Hepatic stellate cell (primary cell): Measurements from ENCODE around the gene CNTN1.

ENCODE experiments used
- DNase-seq: peaks from one replicate; pipeline ENCODE4 v3.0.0; 2011; ENCODE audit warnings: low spot score

CNTN1 gene

DNA sequence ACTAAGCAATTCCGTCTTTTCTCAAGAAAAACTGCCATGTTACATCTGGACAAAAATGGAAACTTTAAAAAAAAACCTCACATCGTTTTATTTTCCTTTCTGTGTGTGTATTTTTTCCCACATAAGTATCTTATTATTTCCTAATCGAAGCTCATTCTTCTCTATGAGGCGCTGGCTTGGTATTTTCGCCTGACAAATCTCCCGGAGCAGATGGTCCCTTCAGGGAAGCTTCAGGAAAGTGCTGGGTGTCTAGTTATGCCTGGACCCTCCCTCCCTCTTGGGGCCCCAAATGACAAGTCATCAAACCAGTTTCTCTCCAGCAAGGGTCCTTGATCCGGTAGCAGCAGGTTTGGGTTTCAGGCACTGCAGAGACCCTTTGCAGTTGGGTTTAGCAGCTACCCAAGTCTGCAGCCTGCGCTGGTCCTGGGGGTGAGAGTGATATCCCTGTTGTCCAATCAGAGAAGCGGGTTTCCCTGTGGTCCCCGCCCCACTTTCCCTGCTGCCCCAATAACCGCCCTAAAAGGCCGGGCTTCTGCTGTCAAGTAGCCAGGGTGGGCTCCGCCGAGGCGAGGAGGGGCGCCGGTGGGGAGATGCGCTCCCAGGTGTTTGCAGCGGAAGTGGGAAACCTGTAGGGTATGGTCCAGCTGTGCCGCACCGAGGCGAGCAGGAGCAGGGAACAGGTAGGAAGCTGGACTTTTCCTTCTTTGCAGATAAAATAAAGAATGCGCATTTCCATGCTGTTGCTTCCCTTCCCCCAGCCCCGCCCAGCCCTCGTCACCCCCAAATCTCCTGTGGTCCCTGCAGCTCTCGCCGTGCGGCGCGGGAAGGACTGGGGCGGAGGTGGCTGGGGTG, at the start of gene CNTN1:
TSS of gene CNTN1 (plus strand) at position 527 of the 852 bp plus-strand sequence.
- DNase-seq: peak; percentile 84

DNA sequence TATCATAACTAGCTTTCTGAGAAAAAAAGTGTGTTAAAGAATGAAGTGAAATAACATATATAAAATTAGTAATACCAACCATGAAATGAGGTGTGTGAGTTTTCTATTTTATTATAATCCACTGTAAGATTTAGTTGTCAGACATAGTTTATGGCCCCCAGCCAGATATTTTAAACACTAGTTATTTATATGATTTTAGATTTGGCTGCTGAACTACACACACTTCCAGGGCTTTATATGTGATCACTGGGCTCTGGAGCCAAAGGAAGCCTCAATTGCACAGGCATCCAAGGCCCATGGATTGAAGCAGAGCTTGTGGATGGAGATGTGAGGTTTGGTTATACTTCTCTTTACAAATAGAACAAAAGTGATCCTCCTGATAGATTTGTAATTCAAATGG, 48.7 kb upstream of the CNTN1 start:
- DNase-seq: no peak

DNA sequence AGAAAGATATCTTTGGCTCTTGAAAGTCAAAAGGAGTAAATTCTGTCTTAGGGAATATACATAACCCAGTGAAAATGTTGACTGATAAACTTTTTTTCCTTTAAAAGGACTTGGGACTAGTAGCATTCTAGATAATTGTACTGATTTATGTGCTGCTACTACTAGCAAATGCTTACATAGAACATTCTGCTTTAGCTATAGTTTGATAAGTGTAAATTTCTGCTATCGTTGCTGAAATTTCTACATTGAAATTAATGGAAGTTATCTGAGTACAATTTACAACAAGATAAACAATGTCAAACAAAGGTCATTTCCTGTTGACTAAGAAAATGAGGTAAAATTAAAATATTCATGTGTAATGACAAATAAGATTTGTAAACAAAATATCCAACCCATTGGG, 48.3 kb upstream of the CNTN1 start:
- DNase-seq: no peak

DNA sequence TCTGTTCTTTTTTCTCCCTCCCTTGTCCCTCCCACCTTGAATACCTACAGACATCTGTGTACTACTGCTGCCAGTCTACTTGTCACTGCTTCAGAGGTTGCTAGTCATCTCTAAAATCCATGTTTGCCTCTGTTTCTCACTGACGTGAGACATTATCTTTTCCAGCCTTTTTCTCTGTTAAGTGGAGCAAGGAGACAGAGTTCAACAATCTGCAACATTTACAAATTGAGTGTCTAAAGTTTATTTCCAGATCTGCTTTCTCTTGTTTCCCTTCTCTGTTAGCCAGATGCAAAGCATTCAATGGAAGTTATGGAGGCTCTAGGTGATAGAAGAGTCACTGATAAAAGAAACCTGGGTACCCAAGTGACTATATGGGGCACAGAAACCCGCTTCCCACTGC, 47.5 kb upstream of the CNTN1 start:
- no peak for DNase-seq

DNA sequence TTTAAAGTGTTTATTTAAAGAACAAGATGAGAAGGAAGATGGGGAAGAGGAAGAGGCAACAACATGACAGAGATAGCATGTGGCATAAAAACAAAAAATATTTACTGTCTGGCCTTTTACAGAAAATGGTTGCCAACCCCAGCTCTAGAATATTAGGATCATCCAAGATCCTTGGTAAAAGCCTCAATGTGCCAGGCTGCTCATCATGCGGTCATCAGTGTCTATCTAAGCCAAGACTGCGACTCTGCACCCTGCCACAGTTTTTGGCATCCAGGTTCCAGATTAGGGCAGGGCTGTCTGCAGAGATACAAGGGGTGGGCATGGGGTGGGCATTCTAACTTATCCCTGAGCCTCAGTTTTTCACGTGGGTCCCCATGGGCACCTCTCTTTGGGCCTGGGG, 46.9 kb upstream of the CNTN1 start:
- DNase-seq: no peak

DNA sequence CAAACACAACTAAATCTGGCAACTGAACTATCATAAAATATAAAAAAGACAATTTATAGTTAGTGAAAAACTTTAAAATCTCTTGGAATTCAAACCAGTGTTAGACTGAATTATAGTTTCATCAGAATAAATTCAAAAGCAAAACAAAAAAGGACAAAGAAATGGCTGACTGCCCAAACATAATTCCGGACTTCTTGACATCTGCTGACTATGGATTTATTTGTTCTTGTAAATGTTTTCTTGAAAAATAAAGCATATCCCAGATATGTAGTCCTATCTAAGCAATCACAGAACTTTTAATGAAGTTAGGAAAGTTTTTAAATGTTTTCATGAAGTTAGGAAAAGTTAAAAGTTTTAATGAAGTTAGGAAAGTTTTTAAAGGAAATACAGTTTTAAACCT, 45.8 kb upstream of the CNTN1 start:
- no peak for DNase-seq

DNA sequence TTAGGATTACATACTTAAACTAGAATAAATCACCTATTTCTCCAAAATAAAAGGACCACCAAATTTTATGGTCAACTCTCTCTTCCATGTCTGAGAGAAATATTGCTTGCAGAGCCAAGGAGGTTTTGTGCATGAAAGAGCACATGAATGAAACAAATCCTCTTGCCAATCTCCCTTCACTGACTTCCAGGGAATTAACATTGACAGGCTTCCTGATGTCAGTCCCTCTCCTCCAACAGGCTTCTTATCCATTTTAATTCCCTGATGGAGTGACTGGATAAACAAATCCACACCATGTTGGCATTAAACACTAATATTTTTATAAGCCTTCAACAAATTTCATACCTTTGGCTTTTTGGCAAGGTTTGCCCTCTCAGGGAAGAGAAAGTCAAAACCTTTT, 45.3 kb upstream of the CNTN1 start:
- DNase-seq: no peak

DNA sequence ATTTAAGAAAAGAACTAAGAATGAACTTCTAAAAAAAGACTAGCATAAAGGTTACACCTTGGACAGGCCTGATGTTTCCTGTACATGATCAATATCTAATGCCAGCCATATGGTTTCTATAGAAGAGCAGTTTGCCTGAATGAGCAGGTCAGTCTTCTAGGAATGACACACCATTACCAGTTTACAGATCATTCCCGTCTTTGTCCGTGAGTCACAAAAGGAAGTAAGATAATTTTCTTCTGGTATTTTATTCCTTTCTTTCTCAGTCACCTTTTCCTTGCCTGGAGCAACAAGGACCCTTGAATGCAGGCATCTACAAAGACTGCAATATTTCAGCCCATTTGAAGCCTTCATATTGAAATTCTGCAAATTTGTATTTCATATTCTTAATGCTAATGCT, 44.6 kb upstream of the CNTN1 start:
- no peak for DNase-seq

DNA sequence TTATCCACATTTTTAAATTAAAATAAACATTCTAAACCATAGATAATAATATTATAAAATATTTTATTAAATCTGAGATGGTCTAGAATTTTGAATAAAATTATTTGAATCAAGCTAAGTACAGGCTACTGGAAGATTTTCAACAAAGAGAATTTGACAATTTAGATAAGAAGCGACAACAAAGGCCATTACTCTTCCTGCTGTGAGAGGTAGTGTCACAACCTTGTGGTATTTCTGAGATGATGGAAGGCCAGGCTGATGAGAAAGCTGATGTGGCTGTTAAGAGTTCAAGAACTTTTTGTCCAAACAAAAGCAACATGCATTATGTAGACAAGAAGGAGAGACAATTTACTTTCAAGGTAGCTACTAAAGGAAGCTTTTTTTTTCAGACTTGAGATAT, 43.7 kb upstream of the CNTN1 start:
- DNase-seq: no peak

DNA sequence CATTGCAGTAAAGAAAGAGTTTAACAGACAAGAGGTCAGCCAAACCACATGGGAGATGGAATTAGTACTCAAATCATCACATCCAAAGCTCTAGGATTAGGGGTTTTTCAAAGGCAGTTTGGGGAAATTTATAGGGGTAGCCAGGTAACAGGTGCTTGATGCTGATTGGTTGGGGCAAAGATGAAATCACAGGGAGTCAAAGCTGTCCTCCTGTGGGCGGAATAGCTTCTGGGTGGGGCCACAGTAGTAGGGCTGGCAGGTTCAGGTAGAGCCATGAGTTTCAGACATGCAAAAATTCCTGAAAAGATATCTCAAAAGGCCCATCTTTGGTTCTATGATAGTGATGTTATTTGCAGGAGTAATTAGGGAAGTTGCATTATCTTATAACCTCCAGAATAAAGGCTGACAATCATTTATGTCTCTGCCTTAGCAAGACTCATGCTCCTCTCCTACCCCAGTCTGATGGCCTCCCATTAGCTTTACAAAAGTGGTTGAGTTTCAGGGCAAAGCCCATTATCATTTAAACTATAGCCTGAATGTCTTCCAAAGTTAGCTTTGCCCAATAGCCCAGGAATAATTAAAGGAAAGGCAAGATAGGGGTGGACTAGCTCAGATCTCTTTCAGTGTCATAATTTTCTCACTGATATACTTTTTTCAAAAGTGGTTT, 42.1 kb upstream of the CNTN1 start:
- DNase-seq: no peak

DNA sequence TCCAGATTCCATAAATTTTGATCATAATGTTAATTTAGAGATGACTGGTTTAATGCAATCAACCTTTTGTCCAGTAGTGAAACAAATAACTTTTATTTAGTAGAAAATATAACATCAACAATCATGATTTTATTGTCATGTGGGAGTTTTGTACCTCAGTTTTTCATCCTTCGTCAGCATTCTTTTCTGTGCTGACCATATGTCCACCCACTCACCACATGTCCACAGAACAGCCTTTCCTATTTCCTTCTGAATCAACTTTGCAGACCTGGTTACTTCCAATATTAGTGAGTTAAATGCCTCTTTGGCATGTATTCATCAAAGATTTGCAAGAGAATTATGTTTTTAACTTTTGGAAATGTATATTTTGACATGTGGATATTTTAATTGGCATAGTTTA, 36.8 kb upstream of the CNTN1 start:
- DNase-seq: no peak

DNA sequence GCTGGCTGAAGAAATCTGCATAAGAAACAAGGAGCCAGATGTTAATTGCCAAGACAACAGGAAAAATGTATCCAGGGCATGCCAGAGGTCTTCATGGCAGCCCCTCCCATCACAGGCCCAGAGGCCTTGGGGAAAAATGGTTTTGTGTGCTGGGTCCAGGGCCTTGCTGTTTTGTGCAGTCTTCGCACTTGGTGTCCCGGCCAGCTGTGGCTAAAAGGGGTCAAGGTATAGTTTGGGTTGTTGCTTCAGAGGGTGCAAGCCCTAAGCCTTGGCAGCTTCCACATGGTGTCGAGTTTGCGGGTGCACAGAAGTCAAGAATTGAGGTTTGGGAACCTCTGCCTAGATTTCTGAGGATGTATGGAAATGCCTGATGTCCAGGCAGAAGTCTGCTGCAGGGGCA, 29.9 kb upstream of the CNTN1 start:
- no peak for DNase-seq

DNA sequence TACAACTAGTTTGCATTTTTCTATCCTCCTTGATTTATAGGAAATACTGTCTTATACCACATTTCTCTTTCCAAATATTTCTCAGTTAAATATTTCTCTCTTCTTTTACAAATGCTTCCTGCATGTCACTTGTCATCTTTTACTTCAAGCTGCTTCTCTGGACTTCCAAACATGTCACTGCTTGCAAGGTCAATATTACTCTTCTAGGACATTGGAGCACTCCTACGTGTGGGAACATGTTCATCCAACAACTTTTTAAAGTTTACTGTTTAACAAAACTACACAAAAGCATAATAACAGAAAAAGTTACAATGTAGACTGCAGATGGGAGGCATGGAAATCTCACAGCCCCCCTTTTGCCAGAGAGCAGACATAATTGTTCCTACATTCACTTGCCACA, 28.5 kb upstream of the CNTN1 start:
- no peak for DNase-seq

DNA sequence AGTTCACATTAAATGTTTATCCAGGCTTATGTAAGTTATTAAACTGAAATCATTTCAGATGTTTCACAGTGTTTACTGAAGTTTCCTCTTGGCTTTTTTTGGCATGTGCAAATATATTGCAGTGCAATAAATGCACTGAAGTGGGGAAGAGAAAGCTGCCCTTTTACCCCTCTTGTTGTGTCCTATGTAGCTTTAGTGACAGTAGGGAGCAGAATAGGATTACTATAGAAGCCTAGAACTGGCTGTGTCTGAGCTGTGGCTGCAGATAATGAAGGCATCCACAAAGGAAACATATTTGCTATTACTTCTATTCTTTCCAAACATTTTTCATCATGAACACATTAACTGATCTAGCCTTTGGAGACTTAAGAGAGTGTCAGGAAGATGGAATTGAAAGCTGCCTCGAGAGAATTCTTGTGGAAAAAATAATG, 24.1 kb upstream of the CNTN1 start:
- DNase-seq: no peak

DNA sequence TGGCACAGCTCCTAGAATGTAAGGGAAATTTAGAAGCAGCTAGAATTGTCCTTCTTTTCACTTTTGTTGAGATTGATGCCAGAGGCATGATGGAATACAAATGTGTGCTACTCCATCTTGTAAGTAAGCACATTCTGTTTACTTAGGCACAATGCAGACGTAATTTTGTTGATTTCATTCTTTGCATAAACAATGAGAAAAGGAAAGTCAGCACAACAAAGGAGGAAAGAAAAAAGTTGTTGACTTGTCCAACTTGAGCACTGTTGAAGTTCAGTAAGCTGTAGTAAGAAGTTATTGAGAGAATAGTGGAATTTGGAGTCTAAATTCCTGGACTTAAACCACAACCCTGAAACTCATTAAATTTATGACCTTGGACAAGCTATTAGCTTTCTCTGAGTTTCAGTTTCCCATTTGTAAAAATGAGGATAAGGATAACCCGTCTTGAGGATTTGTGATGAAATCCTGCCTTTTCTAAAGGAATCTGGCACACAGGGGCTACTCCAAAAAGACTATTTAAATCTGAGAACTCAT, 19.4 kb upstream of the CNTN1 start:
- DNase-seq: no peak

DNA sequence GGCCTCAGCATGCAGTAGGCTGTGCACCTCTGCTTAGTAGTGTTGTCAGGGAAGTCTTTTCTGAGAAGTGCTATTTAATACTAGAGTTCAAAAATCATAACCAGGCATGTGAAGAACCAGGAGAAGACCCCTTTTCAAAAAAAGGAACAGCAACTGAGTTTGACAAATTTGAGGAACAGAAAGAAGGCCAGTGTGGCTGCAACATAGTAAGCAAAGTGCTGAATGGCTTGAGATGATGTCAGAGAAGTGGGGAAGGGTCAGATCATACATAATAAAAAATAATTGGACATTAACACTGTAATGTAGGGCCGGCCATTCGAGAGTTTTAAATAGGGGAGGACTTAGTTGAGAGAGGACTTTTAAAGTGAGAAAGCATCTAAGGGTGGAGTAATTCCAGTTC, 11.1 kb upstream of the CNTN1 start:
- DNase-seq: no peak

DNA sequence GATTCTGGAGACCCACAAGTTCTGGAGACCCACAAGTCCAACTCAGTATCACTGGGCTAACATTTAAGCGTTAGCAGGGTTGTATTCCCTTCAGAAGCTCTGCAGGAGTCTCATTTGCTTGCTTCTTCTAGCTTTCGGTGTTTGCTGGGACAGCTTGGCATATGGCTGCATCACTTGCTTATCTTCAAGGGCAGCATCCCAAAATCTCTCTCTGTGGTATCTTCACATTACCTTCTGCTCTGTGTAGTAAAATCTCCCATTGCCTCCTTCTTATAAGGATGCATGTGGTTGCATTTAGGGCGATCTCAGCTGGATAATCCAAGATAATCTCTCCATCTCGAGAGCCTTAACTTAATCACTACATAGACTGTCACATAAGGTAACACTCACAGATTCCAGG, 7.3 kb upstream of the CNTN1 start:
- DNase-seq: no peak

DNA sequence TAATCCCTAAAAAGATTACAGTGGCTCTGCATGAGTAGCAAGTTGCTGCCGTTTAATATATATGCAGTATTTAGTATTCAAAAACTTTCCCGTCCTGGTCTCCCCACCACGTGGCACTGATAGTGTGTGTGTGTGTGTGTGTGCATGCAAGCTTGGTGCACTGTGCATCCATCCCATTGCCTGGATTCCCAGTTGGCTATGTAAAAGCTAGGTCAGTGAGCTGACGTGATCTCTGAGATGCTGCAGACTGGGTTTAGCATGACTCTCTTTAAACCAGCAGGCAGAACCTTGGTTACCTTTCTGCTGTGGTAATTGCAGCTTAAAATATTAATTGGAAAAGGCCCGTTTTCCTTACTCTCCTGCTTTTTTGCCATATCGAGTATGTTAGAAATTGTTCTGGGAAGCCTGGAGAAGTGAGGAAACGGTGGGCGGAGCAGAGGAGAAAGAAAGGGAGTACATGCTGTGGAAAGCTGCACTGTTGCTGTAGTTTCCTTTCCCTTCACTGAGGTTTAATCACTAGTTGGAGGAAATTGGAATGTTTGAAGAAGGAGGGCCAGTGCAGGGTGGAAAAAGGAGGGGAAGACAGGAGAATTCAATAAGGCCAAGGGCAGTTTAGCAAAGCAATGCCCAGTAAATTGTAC, 4.0 kb upstream of the CNTN1 start:
- no peak for DNase-seq

DNA sequence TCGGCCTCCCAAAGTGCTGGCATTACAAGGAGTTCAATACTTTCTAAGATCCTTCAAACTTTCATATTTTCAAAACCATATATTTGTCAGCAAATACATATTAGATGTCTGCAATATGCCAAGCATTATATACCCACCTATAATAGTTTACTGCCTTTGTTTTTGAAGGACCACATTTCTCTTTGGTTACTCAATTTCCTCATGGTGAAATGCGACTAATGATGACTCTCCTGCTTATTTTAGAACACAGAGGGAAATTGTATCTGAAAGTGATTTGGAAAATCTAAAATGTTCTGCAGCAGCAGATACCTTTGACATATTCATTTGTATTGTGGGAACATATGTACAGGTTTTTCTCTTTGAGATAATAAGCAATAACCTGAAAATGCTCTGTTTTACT, 2.7 kb upstream of the CNTN1 start:
- no peak for DNase-seq

DNA sequence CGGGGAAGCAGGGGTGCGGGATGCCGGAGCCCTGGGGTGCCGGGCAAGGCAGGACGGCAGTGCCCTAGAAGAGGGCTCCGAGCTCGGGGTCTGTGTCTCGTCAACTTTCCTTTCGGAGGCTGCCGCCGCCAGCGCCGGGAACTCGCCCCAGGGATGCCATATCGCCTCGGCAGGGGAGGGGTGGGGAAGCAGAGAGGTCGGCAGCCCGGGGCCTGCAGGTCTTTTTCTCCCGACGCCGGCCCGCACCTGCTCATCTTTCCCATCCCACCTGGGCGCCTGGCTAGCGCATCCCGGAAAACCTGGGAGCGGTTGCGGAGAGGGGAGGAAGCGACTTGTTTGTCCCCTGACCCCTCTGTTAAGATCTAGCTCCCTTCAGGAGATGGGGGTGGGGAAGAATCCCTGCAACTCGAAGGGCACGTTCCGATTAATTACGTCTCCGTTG, 547 bp downstream of the CNTN1 start:
- DNase-seq: no peak

DNA sequence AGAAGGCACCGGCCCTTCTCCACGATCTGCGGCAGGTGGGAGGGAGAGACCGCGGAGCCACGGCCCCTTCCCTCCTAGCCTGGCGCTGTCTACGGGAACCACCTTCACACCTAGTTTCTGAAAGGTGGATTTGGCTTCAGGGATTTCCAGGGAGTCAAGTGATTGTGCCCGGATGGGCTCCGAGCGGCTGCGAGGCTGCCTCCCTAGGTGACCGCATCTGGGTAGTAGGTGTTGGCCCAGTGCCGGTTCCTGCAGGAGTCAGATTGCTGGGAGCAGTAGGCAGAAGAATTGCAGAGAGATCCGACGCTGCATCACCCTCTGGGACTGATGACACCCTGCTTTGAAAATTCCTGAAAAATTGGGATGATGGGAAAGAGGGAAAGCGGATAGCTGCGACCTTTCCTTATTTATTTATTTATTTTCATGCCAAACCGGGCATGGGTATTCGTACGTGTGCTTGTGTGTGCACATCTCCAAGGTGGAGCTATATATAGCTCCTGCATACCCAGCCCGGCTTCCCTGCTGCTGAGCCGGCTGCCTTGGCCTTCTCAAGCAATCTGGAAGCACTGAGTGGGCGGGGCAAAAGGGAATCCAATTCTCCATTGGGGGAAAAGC, 1.1 kb downstream of the CNTN1 start:
- peak; percentile 3 for DNase-seq

DNA sequence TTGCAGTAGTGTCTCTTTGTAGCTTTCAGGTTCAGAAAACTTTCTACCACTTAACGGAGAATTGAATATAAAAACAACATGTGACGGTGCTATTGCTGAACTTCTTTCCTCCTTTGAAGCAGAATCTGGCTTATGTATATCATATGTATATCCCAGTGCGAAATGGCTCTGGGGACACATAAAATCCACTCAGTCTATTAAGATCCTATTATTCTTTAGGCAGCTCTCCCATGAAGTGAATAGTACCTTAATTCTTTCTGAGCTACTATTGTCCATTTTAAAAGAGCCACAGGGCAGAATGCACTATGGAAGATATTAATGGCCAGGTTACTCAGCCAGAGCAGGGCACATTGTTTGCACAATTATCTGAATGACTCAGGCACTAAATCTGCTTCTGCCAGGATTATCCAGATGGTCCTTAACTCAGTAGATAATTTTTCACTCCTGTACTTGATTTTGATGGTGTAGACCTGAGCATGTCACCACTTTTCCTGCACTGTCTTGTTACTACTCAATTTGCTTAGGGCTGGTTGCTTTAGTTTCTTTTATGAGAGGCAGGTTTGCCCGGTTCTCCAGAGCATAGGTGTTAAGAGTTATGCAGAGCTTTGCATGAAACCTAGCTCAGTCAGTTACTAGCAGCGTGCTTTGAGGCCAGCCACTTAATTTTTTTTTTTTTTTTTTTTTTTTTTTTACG, 5.5 kb downstream of the CNTN1 start:
- DNase-seq: no peak
